Measurements from ENCODE around the gene KHNYN.

Gene KHNYN

DNA sequence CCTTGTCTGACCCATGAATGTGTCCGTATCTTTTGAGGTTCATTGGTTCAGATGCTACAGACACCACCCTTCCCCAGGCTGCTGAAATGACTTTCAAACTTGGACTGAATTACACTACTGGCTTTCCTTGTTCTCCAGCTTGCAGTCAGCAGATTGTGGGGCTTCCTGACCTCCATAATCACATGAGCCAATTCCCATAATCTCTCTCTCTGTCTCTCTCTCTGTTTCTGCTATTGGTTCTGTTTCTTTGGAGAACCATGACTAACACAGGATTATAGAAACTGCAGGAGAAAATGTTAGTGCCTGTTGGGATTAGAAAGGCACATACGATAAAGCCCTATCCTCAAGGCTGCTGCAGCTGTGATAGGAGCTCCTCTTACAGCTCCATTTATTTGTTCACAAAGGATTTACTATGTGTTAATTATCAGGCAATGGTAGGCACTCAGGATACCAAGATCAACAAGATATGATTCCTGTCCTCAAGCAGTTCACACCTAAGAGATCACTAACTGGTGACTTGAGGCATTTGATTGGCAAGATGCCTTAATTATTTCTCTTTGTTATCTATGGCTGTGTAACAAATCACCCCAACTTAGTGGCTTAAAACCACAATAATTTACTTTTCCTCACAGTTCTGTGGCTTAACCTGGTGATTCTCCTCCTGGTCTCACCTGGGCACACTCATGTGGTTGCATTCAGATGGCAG is 41.1 kb upstream of the KHNYN start:
- TF ChIP-seq, protein P1, sequence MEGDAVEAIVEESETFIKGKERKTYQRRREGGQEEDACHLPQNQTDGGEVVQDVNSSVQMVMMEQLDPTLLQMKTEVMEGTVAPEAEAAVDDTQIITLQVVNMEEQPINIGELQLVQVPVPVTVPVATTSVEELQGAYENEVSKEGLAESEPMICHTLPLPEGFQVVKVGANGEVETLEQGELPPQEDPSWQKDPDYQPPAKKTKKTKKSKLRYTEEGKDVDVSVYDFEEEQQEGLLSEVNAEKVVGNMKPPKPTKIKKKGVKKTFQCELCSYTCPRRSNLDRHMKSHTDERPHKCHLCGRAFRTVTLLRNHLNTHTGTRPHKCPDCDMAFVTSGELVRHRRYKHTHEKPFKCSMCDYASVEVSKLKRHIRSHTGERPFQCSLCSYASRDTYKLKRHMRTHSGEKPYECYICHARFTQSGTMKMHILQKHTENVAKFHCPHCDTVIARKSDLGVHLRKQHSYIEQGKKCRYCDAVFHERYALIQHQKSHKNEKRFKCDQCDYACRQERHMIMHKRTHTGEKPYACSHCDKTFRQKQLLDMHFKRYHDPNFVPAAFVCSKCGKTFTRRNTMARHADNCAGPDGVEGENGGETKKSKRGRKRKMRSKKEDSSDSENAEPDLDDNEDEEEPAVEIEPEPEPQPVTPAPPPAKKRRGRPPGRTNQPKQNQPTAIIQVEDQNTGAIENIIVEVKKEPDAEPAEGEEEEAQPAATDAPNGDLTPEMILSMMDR (conservative IDR thresholded peaks at IDR 0.05): no peak
- TF ChIP-seq ZFX (IDR thresholded peaks at IDR 0.05): no peak
- H3K27ac ChIP-seq: no peak overlapping the region

DNA sequence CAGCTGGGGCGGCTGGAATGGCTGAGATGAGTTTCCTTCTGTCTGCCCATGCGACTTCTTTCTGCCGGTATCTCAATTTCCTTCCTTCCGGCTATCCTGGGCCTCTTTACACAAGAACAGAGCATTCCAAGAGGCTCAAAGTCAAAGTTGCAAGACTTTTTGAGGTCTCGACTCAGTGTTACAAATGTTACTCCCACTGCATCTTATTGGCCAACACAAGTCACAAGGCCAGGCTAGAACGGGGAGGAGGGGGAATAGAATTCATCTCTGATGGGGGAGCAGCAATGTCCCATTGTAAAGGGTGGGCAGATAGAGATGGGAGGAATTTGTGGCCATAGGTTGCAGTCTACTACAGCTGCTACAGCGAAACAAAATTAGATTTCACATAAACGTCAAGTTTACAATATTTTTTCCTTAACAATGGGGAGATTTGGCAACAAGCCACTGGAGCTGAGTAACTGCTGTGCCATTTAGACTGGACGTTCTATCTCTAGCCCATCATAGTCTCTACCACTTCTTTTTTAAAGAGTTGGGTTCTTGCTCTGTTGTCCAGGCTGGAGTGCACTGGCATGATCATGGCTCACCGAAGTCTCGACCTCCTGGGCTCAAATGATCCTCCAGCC is 40.4 kb upstream of the KHNYN start:
- no peak overlapping the region for H3K27ac ChIP-seq
- no peak for TF ChIP-seq ZFX (IDR thresholded peaks at IDR 0.05)
- TF ChIP-seq, protein P1 (conservative IDR thresholded peaks at IDR 0.05): no peak

DNA sequence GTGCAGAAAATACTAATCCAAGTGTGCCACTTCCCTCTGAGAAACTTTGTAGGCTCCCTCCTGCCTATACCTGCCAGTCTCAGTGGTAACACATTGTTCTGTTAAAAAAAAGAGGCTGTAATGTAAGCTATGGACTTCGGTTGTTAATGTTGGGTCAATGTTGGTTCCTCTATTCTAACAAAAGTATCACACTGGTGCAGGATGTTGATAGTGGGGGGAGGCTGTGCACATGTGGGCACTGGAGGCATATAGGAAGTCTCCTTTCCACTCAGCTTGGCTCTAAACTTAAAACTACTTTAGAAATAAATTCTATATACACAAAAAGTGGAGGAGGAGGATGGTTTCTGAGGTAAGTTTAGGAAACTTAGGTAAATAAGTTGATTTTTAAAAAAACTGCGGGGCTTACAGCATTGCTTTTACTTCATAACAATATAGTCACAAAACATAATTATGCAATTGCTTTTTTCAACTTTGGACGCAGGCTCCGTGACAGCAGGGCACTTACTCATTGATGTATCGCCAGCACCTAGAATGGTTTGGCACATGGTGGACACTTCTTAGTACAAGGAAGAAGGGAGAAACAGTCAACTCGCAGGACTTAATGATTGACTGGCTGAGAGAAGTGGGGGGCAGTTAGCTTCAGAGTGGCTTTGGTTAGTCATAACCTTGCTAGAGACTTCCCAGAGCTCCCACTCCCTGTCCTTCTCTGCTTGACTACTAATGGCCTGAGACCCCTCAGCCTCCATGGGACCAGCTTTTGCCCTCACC is 38.9 kb upstream of the KHNYN start:
- peak overlapping the region; percentile 46 for H3K27ac ChIP-seq
- TF ChIP-seq ZFX (IDR thresholded peaks at IDR 0.05): no peak
- TF ChIP-seq, protein P1 (conservative IDR thresholded peaks at IDR 0.05): no peak

DNA sequence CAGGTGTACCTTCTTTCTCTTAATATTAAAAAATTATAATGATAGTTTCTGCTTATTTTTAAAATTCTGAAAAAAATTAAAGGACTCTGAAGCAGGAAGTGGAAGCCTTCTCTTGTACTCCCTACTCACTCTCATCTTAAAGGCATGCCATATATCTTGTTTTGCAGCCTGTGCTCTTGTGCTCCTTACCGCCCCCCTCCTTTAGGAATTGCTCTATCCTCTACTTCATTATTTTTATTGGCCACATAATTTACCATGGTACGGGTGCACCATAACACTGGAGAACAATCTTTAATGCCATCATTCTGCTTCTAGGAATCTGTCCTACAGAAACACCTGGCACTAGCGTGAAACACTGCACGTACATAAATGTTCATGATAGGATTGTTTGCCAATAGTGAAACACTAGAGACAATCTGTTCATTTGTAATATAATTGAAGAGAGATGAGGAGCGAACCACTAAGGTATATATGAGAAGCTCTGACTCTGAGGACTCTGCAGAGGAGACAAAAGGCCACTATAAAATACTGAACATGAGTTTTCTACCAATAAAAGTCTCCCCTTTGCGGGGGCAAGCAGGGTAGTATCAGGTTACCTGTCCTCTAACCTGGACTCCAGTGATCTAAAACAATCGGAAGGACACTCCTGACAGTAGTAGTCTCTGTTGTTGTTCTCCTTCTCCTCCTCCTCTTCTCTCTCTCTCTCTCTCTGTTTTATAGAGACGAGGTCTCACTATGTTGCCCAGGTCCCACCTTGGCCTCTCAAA is 37.2 kb upstream of the KHNYN start:
- H3K27ac ChIP-seq: no peak overlapping the region
- TF ChIP-seq, protein P1 (conservative IDR thresholded peaks at IDR 0.05): peak; percentile 38
- TF ChIP-seq ZFX (IDR thresholded peaks at IDR 0.05): no peak

DNA sequence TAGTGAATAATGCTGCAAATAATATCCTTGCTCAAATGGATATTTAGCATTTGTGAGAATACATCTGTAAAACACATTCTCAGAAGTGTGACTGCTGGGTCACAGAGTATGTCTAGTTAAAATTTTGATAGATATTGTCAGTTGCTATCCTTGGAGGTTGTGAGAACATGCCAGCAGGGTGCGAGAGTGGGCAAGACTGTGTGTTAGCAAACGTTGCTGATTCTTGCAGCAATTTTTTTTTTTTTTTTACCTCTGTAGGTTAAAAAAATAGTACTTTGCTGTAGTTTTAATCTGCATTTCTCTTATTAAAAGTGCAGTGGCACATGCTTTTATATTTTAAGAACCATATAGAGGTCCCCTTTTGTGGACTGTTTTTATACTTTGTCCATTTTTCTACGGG is 35.5 kb upstream of the KHNYN start:
- no peak for TF ChIP-seq ZFX (IDR thresholded peaks at IDR 0.05)
- TF ChIP-seq, protein P1 (conservative IDR thresholded peaks at IDR 0.05): no peak

DNA sequence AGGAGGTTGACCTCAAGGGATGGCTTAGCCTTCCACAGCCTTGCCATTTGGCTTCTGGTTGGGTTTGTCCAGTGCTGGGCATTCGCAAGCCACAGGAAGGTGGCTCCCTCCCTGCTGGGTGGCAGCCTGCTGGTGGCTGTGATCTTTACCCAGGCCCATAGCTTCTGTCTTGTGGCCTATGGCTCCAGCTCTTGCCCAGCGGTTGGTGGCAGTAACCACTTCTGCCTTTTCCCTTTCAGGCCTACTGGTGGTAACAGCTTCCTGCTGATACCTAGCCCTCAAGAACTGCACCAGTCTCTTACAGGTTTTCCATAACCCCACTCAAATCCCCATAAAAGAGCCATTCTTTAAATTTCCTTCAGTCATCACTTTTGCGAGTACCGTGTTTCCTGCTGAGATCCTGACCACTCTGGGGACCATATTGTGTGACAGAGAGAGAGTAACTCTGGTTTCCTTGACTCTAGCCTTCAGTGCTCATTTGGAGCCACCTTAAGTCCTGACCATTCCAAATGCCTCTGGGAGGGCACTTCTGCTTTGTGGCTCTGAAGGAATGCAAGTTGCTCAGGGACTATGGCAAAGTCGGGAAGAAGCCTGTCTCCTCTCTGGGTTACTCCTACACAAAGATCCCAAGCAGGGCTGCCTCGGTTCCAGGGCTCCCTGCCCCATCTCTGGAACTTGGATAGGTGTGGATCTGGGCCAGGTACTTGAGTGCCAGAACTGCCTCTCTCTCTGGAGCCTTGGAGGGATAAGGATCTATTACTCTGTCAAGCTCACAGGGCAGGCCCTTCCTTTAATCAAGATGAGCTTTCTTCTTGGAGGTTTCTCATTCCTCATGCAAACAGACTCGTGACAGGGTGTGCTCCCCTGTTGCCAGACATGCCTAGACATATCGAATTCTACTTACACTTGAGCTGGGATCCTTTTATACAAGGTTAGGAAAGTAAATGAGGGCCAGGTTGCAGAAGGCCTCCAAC is 33.9 kb upstream of the KHNYN start:
- no peak for TF ChIP-seq ZFX (IDR thresholded peaks at IDR 0.05)
- TF ChIP-seq, protein P1 (conservative IDR thresholded peaks at IDR 0.05): no peak
- H3K27ac ChIP-seq: no peak overlapping the region

More for the DNA sequence above, 35.5 kb upstream of the KHNYN start:
- H3K27ac ChIP-seq: no peak overlapping the region

Measured in C4-2B (cell line).